C4-2B (cell line): ENCODE results near the gene BAG1.

Source experiments
- H3K27ac ChIP-seq: fragments of 450-650 bp; 2 replicates; pipeline ENCODE4 v1.5.1; 2017
- ZFX ChIP-seq: fragments of 450-650 bp; IDR thresholded peaks from 2 replicates; pipeline ENCODE4 v1.6.1; 2017
- TF ChIP-seq, protein P1 (sequence below): fragments of 450-650 bp; conservative IDR thresholded peaks from 2 replicates; pipeline ENCODE4 v1.5.1; 2017; ENCODE audit warnings: mild to moderate bottlenecking

The BAG1 gene

DNA sequence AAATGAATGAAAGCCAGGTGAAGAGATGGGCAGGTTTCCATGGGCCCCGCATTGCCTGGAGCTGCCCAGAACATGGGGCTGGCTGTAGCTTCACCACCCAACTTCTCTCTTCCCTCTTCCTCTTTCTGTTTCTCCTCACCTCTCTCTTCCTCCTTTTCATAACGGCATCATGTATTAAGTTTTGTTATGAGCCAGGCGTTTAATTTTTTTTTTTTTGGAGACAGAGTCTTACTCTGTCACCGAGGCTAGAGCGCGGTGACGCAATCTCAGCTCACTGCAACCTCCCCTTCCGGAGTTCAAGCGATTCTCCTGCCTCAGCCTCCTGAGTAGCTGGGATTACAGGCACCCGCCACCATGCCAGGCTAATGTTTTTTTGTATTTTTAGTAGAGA is 37.5 kb downstream of the BAG1 start:
- no peak for TF ChIP-seq ZFX
- H3K27ac ChIP-seq, result no peak overlapping the region

DNA sequence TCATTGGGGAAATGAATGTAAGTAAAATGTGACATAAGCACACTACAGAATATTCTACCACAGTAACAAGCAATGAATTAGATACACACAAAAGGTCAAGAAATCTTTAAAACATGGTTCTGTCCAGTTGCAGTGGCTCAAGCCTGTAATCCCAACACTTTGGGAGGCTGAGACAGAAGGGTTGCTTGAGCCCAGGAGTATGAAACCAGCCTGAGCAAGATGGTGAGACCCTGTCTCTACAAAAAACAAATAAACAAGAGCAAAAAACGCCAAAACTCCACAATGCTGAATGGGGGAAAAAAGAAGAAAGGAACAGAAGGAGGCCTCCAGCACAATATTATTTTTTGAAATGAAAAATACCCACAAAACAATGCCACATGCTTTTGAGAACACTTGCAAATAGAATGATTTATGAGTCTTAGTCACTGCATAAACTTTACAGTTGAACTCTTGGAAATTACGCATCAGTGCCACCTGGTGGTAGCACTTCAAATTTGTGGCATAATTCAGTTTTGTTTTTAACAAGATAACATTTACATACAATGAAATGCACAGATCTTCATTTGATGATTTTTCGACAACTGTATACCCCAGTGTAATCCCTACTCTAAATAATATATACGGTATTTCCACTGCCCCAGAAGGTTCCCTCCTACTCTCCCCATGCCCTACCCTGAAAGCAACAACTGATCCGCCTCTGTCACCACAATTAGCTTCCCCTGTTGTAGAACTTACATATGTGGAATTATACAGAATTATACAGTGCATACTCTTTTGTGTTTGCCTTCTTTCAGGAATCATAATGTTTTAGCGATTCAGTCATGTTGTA is 39.0 kb downstream of the BAG1 start:
- TF ChIP-seq, protein P1, sequence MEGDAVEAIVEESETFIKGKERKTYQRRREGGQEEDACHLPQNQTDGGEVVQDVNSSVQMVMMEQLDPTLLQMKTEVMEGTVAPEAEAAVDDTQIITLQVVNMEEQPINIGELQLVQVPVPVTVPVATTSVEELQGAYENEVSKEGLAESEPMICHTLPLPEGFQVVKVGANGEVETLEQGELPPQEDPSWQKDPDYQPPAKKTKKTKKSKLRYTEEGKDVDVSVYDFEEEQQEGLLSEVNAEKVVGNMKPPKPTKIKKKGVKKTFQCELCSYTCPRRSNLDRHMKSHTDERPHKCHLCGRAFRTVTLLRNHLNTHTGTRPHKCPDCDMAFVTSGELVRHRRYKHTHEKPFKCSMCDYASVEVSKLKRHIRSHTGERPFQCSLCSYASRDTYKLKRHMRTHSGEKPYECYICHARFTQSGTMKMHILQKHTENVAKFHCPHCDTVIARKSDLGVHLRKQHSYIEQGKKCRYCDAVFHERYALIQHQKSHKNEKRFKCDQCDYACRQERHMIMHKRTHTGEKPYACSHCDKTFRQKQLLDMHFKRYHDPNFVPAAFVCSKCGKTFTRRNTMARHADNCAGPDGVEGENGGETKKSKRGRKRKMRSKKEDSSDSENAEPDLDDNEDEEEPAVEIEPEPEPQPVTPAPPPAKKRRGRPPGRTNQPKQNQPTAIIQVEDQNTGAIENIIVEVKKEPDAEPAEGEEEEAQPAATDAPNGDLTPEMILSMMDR, result peak; percentile 86
- TF ChIP-seq ZFX, result no peak
- no peak overlapping the region for H3K27ac ChIP-seq

DNA sequence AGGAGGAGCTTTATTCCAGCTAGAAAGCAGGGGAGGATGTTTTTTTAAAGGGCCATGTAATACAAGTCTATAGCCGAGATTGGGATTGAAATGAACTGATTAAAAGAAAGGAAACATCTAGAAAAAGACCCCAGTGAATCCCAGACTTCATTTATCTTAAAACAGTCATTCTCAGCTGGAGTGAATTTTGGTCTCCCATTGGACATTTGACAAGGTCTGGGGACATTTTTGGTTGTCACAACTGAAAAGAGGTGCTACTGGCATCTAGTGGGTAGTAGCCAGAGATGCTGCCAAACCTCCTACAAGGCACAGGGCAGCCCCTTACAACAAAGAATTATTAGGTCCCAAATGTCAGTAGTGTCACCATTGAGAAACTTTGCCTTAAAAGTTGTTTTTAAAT is 40.8 kb downstream of the BAG1 start:
- no peak overlapping the region for H3K27ac ChIP-seq

DNA sequence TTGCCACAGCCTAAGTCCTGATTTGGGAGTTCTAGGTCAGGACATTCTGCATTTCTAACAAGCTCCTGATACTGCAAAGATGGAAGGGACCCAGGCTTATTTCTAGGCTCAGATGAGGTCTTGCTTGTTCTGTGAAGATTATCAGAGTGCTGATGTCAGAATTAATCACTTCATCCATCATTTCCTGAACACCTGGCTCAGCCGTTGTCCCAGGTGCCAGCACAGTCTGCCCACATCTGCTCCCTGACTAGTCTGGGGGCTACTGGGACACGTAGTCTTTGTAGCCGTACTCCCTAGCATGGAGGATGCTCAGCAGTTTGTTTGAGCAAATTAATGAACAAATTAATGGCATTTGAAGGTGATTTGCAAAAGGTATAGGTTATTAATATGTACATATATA is 42.5 kb downstream of the BAG1 start:
- no peak overlapping the region for H3K27ac ChIP-seq
- TF ChIP-seq, protein P1, result no peak
- no peak for TF ChIP-seq ZFX

More for the DNA sequence above, 40.8 kb downstream of the BAG1 start:
- no peak for TF ChIP-seq ZFX
- TF ChIP-seq, protein P1, result no peak

DNA sequence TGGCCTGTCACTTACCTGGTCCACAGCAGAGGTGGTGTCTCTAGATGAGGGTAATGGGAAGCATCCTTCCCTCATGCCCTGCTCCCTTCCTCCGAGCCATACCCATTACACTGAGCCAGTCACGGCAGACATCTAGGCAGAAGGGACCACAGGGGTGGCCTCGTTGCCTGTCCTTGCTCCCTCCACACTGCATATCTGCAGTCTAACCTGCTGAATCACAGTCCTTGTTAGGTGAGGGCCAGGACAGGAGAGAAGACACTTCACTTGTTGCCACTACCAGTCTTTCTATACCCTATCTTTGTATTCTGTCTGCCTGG is 43.0 kb downstream of the BAG1 start:
- TF ChIP-seq, protein P1, result no peak
- no peak for TF ChIP-seq ZFX
- no peak overlapping the region for H3K27ac ChIP-seq

DNA sequence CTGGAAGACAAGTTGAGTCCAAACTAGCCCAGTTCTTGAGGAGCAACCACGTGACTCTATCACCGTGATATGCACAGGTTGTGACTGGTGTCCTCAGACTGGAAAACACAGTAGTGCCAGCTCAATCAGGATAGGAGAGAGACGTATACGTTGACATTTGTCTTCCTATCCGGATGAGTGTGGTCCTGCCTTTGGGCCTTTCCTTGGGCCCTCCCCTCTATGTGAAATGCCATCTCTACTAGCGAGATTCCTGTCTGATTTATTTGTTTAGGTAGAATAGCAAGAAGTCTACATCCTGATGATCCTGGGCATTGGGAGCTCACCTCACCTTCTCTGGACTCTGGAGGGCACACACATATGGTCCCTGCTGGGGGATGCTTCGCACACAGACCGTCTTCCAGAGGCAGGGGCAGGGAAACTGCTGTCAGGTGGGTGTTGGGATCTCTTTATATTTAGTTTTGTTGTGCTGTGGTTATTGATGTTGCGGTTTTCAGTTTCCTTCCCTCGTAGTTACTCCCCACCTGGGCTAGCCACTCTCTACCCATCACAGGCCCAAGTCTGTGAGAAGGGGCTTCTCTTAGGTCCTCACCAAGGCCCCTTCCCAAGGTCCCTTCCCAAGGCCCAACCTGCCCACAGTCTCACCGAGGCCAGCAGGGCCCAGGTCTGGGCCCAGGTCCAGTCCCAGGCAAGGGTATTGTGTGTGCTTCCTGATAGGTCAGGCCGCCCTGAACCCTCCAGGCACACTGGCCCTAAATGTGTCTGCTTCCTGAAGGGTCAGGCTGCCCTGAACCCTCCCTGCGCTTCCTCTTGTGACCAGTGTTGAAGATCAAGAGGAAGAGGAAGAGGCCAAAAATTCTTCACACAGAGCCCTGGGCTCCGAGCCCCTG is 43.6 kb downstream of the BAG1 start:
- TF ChIP-seq, protein P1, result no peak
- no peak for TF ChIP-seq ZFX
- H3K27ac ChIP-seq, result no peak overlapping the region

DNA sequence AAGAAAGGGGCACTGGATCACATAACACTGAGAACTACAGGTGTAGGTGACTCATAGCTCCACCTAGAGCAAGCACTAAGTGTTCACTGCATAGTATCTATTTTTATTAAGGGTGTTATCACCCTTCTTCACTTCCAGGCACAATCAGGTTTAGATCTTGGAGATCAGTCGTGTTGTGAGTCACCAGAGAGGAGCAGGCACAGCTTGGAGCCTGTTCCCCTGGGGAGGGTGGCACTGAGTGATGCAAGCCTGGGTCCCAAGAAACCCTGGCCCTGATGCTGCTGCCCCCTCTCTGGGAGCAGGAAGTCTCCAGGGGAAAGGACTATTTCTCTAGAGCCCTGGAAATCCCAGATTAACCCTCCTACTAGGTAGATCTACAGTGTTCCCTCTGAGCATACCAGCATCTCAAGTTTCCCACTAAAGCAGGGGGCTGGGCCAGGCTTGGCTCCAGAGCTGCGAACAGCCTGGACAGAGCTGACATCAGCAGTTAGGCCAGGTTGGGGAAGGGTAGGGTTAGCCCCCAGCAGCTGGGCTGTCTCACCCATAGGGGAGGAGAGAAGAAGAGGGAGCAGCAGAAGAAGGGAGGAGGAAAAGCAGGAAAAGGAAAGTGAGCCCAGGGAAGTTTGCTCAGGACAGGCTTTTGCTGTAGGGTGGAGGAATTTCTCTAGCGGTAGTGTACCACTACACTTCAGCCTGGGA is 52.7 kb downstream of the BAG1 start:
- no peak overlapping the region for H3K27ac ChIP-seq
- TF ChIP-seq ZFX, result no peak
- TF ChIP-seq, protein P1, result no peak
